Stomach (tissue), 9 donors: ENCODE measurements around the gene RBP7. TPM values are rescaled to one million over a fixed set of nuclear protein-coding genes. Genes with fewer than 3 reads are reported as not detected.
A peak's percentile ranks its signal among the peaks of the same experiment; 100 is the strongest.

Experiments used
- DNase-seq, 2 donors: peaks; one replicate each; pipeline versions ENCODE4 v3.0.0 to v3.0.0-alpha.2; 2013 to 2019
- H3K27ac ChIP-seq, 5 donors: fragments of 200-600 bp in 4 of 5; sonication (generic) in 4 of 5; one replicate each; pipeline ENCODE4 v1.5.1; 2013 to 2019; ENCODE audit warnings: mild to moderate bottlenecking in 1 of 5, moderate library complexity in 1 of 5
- H3K27me3 ChIP-seq, 3 donors: fragments of 200-600 bp; sonication (generic); one replicate each; pipeline ENCODE4 v1.5.1; 2017 to 2019; ENCODE audit warnings: mixed run types in 1 of 3
- H3K36me3 ChIP-seq, 4 donors: fragments of 200-600 bp; sonication (generic); 1 replicate in 3 of 4; 2 replicates in 1 of 4; pipeline ENCODE4 v1.5.1; 2016 to 2019
- H3K4me1 ChIP-seq, 4 donors: fragments of 200-600 bp; sonication (generic); one replicate each; pipeline ENCODE4 v1.5.1; 2016 to 2019
- H3K4me3 ChIP-seq, 4 donors: fragments of 200-600 bp; sonication (generic) in 3 of 4; one replicate each; pipeline ENCODE4 v1.5.1; 2016 to 2019; ENCODE audit warnings: mild to moderate bottlenecking in 1 of 4
- H3K9me3 ChIP-seq, 4 donors: fragments of 200-600 bp; sonication (generic); one replicate each; pipeline ENCODE4 v1.5.1; 2016 to 2019
- EP300 ChIP-seq: sonication (generic); formaldehyde crosslinking; IDR thresholded peaks from one replicate; pipeline ENCODE4 v1.6.1; 2017; ENCODE audit warnings: antibody characterized with exemption
- POLR2A ChIP-seq, 4 donors: fragments of 450-650 bp; IDR thresholded peaks; one replicate each; pipeline ENCODE4 v1.6.1; 2016; ENCODE audit warnings: antibody characterized with exemption in 4 of 4, control low read depth in 2 of 4, mild to moderate bottlenecking in 1 of 4, moderate library complexity in 1 of 4
- POLR2AphosphoS5 ChIP-seq, 3 donors: sonication (generic); formaldehyde crosslinking; IDR thresholded peaks; one replicate each; pipeline ENCODE4 v1.6.1; 2016; ENCODE audit warnings: antibody characterized with exemption in 3 of 3
- WGBS, 5 donors: extraction: QIAGEN DNeasy Blood & Tissue Kit in 3 of 5; methylation state at CpG; one replicate each; pipeline versions ENCODE4 v1.1.5 to v1.1.7; 2013 to 2018; 5-methylcytosine and 5-hydroxymethylcytosine counted together
- intact Hi-C: fragments of 100-400 bp; cut with DNase I; formaldehyde crosslinking; loops from one replicate; pipeline ENCODE4 v1.15.1; 2023; ENCODE audit warnings: low total_unique reads
- polyA plus RNA-seq, 3 donors: library from polyadenylated mRNA; stranded (reverse); fragments of 200-250 nt; gene quantifications; one replicate each; pipeline ENCODE4 v1.2.3, GENCODE V29; 2013
- total RNA-seq, 5 donors: library from RNA; depleted of rRNA; stranded (reverse); fragments of >200 nt; gene quantifications; one replicate each; pipeline versions ENCODE4 v1.1.0 to v1.2.3, GENCODE V29; 2014 to 2016
- TF ChIP-seq, protein P1 (sequence below), 7 experiments: fragments of 450-650 bp in 4 of 7; fragments of 200-600 bp in 3 of 7; sonication (generic) in 3 of 7; IDR thresholded peaks; one replicate each; pipeline ENCODE4 v1.5.1; 2016 to 2019; ENCODE audit warnings: antibody characterized with exemption in 7 of 7, control low read depth in 2 of 7, mild to moderate bottlenecking in 1 of 7
- donor health status: healthy with polysubstance abuse.
- donor health status: Bipolar disorder and iron deficiency.
- donor health status: healthy.

RBP7 gene
- total and polyA plus RNA-seq, 8 donors: 3.5 to 24.8 (median 16.1) TPM; not detected in 3

DNA sequence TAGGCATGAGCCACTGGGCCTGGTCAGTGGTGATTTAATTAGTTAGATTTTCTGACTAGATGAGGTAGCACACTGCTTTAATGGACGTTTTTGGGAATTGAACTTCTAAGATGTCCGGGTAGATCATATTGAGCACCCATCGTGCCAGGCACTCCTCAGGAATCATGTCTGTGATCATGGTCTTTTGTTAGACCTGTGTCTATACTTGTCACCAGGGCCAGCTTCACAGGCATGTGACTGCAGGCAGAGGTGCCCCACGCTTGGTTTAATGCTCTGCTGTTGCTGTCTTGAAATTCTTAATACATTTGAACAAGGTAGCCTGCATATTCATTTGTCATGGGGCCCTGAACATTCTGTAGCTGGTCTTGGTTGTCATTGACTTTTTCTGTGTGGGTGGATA is 55.3 kb downstream of the RBP7 start:
- Histone ChIP-seq H3K4me3 (no peak overlapping the region), H3K36me3 (peaks cover 0 to 34% (median 25%) of the 10 kb centered on the region in 4 donors), H3K27me3 (no peaks in the 10 kb centered on the region), H3K27ac (no peak overlapping the region), H3K4me1 (peaks cover 11 to 51% (median 24%) of the 10 kb centered on the region in 4 donors), H3K9me3 (no peaks in the 10 kb centered on the region)
- DNase-seq: no peak
- intact Hi-C loops: no loop called here
- 87 to 96% (median 93%) methylated on average over 4 of the region's 4 CpGs for WGBS, 5 donors
- TF ChIP-seq, protein P1, sequence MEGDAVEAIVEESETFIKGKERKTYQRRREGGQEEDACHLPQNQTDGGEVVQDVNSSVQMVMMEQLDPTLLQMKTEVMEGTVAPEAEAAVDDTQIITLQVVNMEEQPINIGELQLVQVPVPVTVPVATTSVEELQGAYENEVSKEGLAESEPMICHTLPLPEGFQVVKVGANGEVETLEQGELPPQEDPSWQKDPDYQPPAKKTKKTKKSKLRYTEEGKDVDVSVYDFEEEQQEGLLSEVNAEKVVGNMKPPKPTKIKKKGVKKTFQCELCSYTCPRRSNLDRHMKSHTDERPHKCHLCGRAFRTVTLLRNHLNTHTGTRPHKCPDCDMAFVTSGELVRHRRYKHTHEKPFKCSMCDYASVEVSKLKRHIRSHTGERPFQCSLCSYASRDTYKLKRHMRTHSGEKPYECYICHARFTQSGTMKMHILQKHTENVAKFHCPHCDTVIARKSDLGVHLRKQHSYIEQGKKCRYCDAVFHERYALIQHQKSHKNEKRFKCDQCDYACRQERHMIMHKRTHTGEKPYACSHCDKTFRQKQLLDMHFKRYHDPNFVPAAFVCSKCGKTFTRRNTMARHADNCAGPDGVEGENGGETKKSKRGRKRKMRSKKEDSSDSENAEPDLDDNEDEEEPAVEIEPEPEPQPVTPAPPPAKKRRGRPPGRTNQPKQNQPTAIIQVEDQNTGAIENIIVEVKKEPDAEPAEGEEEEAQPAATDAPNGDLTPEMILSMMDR (IDR thresholded peaks at IDR 0.05): no peak
- TF ChIP-seq EP300: no peak
- no peak for TF ChIP-seq POLR2AphosphoS5 (IDR thresholded peaks at IDR 0.05)
- no peak for TF ChIP-seq POLR2A (IDR thresholded peaks at IDR 0.05)

DNA sequence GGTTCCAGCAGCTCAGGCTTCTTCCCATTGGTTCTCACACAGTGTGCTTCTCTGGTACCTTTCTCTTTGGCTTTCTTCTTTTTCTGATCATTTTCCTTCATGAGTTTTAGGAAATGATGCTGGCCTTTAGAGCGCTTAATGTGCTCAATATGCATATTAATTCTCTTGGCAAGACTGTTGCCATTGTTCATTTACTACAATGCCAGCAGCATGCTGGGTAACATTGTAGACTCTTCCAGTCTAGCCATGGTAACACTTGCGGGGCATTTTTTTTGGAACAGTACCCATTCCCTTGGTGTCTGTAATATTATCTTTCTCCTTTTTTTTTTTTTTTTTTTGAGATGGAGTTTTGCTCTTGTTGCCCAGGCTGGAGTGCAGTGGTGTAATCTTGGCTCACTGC is 57.4 kb downstream of the RBP7 start:
- Histone ChIP-seq H3K4me1 (peaks cover 16 to 54% (median 33%) of the 10 kb centered on the region in 4 donors), H3K36me3 (peaks cover 0 to 39% (median 34%) of the 10 kb centered on the region in 4 donors), H3K27me3 (no peaks in the 10 kb centered on the region), H3K9me3 (no peaks in the 10 kb centered on the region), H3K4me3 (no peak overlapping the region), H3K27ac (no peak overlapping the region)
- intact Hi-C loops: no loop called here
- WGBS, 5 donors: 88 to 97% (median 91%) methylated on average over 2 of the region's 2 CpGs
- TF ChIP-seq, protein P1 (IDR thresholded peaks at IDR 0.05): no peak
- TF ChIP-seq EP300: no peak
- DNase-seq: no peak

DNA sequence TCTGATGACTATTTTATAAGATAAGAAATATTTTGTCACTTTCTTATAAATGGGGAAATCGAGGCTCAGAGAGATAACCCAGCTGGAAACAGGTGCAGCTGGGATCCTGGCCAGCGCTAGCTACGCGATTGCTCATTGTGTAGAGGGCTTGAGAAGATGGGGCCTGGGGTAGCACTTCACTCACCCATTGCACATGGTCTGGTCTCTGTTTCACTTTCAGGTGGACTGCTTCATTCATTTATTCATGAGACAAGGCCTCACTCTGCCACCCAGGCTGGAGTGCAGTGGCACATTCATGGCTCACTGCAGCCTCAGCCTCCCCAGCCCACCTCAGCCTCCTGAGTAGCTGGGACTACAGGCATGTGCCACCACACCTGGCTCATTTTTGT is 59.6 kb downstream of the RBP7 start:
- TF ChIP-seq EP300 (no peak), POLR2AphosphoS5 (IDR thresholded peaks at IDR 0.05) (no peak), POLR2A (IDR thresholded peaks at IDR 0.05) (no peak)
- TF ChIP-seq, protein P1 (IDR thresholded peaks at IDR 0.05): no peak
- intact Hi-C loops: no loop called here

DNA sequence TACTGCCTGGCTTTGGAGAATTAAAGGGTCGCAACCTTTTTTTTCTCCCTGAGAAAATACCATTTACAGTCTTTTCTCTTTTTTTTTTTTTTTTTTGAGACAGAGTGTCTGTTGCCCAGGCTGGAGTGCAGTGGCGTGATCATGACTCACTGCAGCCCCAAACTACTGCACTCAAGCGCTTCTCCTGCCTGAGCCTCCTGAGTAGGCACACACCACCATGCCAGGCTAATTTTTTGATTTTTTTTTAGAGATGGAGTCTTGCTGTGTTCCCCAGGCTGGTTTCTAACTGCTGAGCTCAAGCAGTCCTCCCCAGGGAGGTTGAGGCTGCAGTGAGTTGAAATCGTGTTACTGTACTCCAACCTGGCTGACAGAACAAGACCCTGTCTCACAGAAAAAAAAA is 60.3 kb downstream of the RBP7 start:
- DNase-seq: no peak
- H3K27ac ChIP-seq: peak overlapping the region in 2 of 5 donors; percentile 2 to 36
- 60 to 87% (median 80%) methylated on average over 4 of the region's 4 CpGs for WGBS, 5 donors

More for the DNA sequence above, 59.6 kb downstream of the RBP7 start:
- no peak for DNase-seq
- Histone ChIP-seq H3K4me1 (peaks cover 16 to 49% (median 35%) of the 10 kb centered on the region in 4 donors), H3K36me3 (peaks cover 0 to 25% (median 20%) of the 10 kb centered on the region in 4 donors), H3K27ac (peak overlapping the region in 4 of 5 donors; percentile 18 to 53 (median 44)), H3K4me3 (no peak overlapping the region), H3K9me3 (no peaks in the 10 kb centered on the region), H3K27me3 (no peaks in the 10 kb centered on the region)
- whole genome bisulfite sequencing, 5 donors: 73 to 84% (median 79%) methylated on average over 4 of the region's 4 CpGs

More for the DNA sequence above, 60.3 kb downstream of the RBP7 start:
- no peaks in the 10 kb centered on the region for H3K9me3 ChIP-seq
- peaks cover 0 to 24% (median 20%) of the 10 kb centered on the region in 4 donors for H3K36me3 ChIP-seq
- H3K4me1 ChIP-seq: peaks cover 16 to 49% (median 35%) of the 10 kb centered on the region in 4 donors
- no peak overlapping the region for H3K4me3 ChIP-seq
- intact Hi-C loops: no loop called here
- no peak for TF ChIP-seq EP300
- TF ChIP-seq POLR2A (IDR thresholded peaks at IDR 0.05): no peak
- TF ChIP-seq POLR2AphosphoS5 (IDR thresholded peaks at IDR 0.05): no peak
- TF ChIP-seq, protein P1 (IDR thresholded peaks at IDR 0.05): no peak
- no peaks in the 10 kb centered on the region for H3K27me3 ChIP-seq
